Heart left ventricle (tissue), 13 donors: ENCODE results near the gene MT1HL1.

Source experiments
- CTCF ChIP-seq, 12 donors: fragments of 200-600 bp; sonication (generic) in 4 of 12; IDR thresholded peaks; one replicate each; pipeline versions ENCODE4 v1.5.0 to v1.8.0; 2018 to 2022; ENCODE audit warnings: antibody characterized with exemption in 12 of 12, mild to moderate bottlenecking in 5 of 12
- POLR2A ChIP-seq, 2 donors: fragments of 450-650 bp; IDR thresholded peaks; one replicate each; pipeline ENCODE4 v1.6.1; 2017; ENCODE audit warnings: antibody characterized with exemption in 2 of 2, mild to moderate bottlenecking in 2 of 2, moderate library complexity in 2 of 2
- donor health status: ischemic (EF 13 %, LVEDD 7.1; RV severe dilation, severe dysfunction).
- donor health status: DM: no; HTN: yes; CAD: no.
- donor health status: DM: no; HTN: no; CAD: no.
- donor health status: ischemic (EF 25% LVEDD 6.9; RV normal size, moderate dysfunction).
- donor health status: ischemic (EF 25% LVEDD 5.7; RV mildly dilated, moderate dysfunction).
- donor health status: ischemic (EF 35%, LVEDD 5.7; RV mildly dilated, moderate dysfunction).
- donor health status: nonischemic (EF 11% LVEDD 7.7; RV severe dilation, severe dysfunction).
- donor health status: DM: yes; HTN: yes; CAD: no.
- donor health status: PGD.
- donor health status: ischemic (EF 29% LVEDD 5.4; RV normal size, mild dysfunction).
- donor health status: nonischemic (EF 23%, LVEDD 6.1; RV moderate dilation, normal function).

GRCh38 chr1:237003516-237003915 lies 725 bp downstream of the MT1HL1 start:
- TF ChIP-seq CTCF (IDR thresholded peaks at IDR 0.05) (no peak), POLR2A (IDR thresholded peaks at IDR 0.05) (no peak)
